ENCODE data around the gene TMEM229B. TPM values are rescaled to one million over a fixed set of nuclear protein-coding genes. Genes with fewer than 3 reads are reported as not detected.

Gene TMEM229B
- total and polyA plus RNA-seq, 2 donors (not counting 1 experiment from before 2014, with no cell fraction given) = 6.9 to 8.2 TPM

DNA sequence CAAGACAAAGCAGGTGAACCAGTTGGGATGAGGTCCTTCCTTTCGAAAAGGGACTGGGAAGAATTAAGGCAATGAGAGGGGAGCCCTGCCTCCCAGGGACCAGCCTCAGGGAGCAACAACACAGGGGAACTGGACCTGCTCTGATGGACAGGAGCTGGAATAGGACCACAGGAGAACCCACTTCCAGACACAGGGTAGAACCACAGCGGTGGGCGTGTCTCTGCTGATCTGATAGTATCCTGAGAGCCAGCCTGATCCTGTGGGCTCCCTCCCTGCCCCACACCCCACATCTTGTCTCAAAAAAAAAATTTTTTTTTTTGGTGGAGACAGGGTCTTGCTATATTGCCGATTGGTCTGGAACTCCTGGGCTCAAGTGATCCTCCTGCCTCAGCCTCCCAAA, 62.9 kb downstream of the TMEM229B start:
- CTCF ChIA-PET = interaction anchor here (0.9 to 23.4 kb wide), 7 partner anchors 13 to 278 kb away, joined by 3 to 863 read pairs (median 28); partner anchors contain the start of gene RDH12
- H3K9me3 Mint-ChIP-seq (ENCODE audit: insufficient read depth) = no peaks in the 10 kb centered on the region
- H3K4me2 ChIP-seq (replicated peaks; ENCODE audit: low read depth, low read length, poor library complexity, severe bottlenecking) = no peak overlapping the region
- peaks cover 20% of the 10 kb centered on the region for H3K27me3 Mint-ChIP-seq
- H3K4me3 ChIP-seq (ENCODE audit: control extremely low read depth in 1 of 5, extremely low read depth in 1 of 5, insufficient read depth in 1 of 5, low read depth in 2 of 5, low read length in 4 of 5) = no peak overlapping the region
- H4K20me1 ChIP-seq (ENCODE audit: control insufficient read depth, insufficient read depth, low read length, poor library complexity, severe bottlenecking) = no peaks in the 10 kb centered on the region
- no peak overlapping the region for H3K4me3 Mint-ChIP-seq
- H3K27ac ChIP-seq (ENCODE audit: low read length in 2 of 2) = no peak overlapping the region
- intact Hi-C loops (cut with micrococcal nuclease) = loop anchor here (2.0 kb wide), 1 partner anchor 101 kb away; no protein-coding TSS in a partner anchor
- H3K4me1 ChIP-seq (ENCODE audit: control insufficient read depth in 2 of 2, insufficient read depth in 2 of 2, low read length in 2 of 2) = peaks cover 0 to 4% of the 10 kb centered on the region in 2 donors
- TF ChIP-seq, protein P1, sequence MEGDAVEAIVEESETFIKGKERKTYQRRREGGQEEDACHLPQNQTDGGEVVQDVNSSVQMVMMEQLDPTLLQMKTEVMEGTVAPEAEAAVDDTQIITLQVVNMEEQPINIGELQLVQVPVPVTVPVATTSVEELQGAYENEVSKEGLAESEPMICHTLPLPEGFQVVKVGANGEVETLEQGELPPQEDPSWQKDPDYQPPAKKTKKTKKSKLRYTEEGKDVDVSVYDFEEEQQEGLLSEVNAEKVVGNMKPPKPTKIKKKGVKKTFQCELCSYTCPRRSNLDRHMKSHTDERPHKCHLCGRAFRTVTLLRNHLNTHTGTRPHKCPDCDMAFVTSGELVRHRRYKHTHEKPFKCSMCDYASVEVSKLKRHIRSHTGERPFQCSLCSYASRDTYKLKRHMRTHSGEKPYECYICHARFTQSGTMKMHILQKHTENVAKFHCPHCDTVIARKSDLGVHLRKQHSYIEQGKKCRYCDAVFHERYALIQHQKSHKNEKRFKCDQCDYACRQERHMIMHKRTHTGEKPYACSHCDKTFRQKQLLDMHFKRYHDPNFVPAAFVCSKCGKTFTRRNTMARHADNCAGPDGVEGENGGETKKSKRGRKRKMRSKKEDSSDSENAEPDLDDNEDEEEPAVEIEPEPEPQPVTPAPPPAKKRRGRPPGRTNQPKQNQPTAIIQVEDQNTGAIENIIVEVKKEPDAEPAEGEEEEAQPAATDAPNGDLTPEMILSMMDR (IDR thresholded peaks at IDR 0.05) = no peak
- TF ChIP-seq EZH2 (IDR thresholded peaks at IDR 0.05; ENCODE audit: borderline replicate concordance, insufficient read depth, low read depth, low read length, poor library complexity, severe bottlenecking) = no peak
- H3K27me3 ChIP-seq (replicated peaks in 1 of 4; ENCODE audit: control extremely low read depth in 1 of 4, control insufficient read depth in 3 of 4, insufficient read depth in 4 of 4, low read length in 3 of 4) = peaks cover 0 to 25% (median 1%) of the 10 kb centered on the region in 4 experiments
- no peaks in the 10 kb centered on the region for H3K36me3 ChIP-seq (replicated peaks in 1 of 2; ENCODE audit: control extremely low read depth in 1 of 2, control insufficient read depth in 1 of 2, extremely low read depth in 1 of 2, insufficient read depth in 2 of 2, low read length in 1 of 2)
- H3K79me2 ChIP-seq (ENCODE audit: control insufficient read depth, insufficient read depth, low read length) = no peaks in the 10 kb centered on the region
- no peak overlapping the region for H3K27ac Mint-ChIP-seq
- peaks cover 0 to 2% (median 0%) of the 10 kb centered on the region in 3 donors for H3K9me3 ChIP-seq (ENCODE audit: control extremely low read depth in 1 of 3, control insufficient read depth in 2 of 3, insufficient read depth in 1 of 3, low read length in 2 of 3)
- H3K9ac ChIP-seq (ENCODE audit: low read length) = no peak overlapping the region
- WGBS (ENCODE audit: insufficient coverage) = 89% methylated on average over 4 of the region's 4 CpGs
- DNase-seq (no peak), ATAC-seq (ENCODE audit: low read depth) (no peak)
- POLR2A ChIA-PET = no interaction called here
- no peak overlapping the region for H2AFZ ChIP-seq (ENCODE audit: insufficient read depth, low read depth, low read length, poor library complexity, severe bottlenecking)
- H3K4me1 Mint-ChIP-seq = peaks cover 3% of the 10 kb centered on the region

DNA sequence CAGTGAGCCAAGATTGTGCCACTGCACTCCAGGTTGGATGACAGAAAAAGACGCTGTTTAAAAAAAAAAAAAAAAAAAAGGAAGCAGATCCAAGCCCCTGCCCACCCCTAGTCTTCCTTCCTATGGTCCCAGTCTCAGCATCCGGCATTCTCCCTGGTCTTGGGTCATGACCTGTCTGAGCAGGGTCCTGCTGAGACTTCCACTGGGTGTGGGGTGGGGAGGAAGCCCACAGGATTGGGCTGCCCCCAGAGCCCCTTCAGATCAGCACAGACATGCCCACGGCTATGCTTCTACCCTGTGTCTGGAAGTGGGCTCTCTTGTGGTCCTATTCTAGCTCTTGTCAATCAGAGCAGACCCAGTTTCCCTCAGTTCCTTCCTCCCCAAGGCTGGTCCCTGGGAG, 64.0 kb downstream of the TMEM229B start:
- Histone ChIP-seq H3K4me2 (replicated peaks; ENCODE audit: low read depth, low read length, poor library complexity, severe bottlenecking) (no peak overlapping the region), H2AFZ (ENCODE audit: insufficient read depth, low read depth, low read length, poor library complexity, severe bottlenecking) (no peak overlapping the region), H3K9ac (ENCODE audit: low read length) (no peak overlapping the region), H3K27me3 (replicated peaks in 1 of 4; ENCODE audit: control extremely low read depth in 1 of 4, control insufficient read depth in 3 of 4, insufficient read depth in 4 of 4, low read length in 3 of 4) (peaks cover 0 to 25% (median 1%) of the 10 kb centered on the region in 4 experiments), H3K9me3 (ENCODE audit: control extremely low read depth in 1 of 3, control insufficient read depth in 2 of 3, insufficient read depth in 1 of 3, low read length in 2 of 3) (peaks cover 0 to 2% (median 0%) of the 10 kb centered on the region in 3 donors), H3K79me2 (ENCODE audit: control insufficient read depth, insufficient read depth, low read length) (no peaks in the 10 kb centered on the region), H4K20me1 (ENCODE audit: control insufficient read depth, insufficient read depth, low read length, poor library complexity, severe bottlenecking) (no peaks in the 10 kb centered on the region), H3K4me3 (ENCODE audit: control extremely low read depth in 1 of 5, extremely low read depth in 1 of 5, insufficient read depth in 1 of 5, low read depth in 2 of 5, low read length in 4 of 5) (no peak overlapping the region), H3K36me3 (replicated peaks in 1 of 2; ENCODE audit: control extremely low read depth in 1 of 2, control insufficient read depth in 1 of 2, extremely low read depth in 1 of 2, insufficient read depth in 2 of 2, low read length in 1 of 2) (no peaks in the 10 kb centered on the region), H3K4me1 (ENCODE audit: control insufficient read depth in 2 of 2, insufficient read depth in 2 of 2, low read length in 2 of 2) (peaks cover 0 to 4% of the 10 kb centered on the region in 2 donors), H3K27ac (ENCODE audit: low read length in 2 of 2) (no peak overlapping the region)
- Mint-ChIP-seq H3K4me3 (no peak overlapping the region), H3K4me1 (peaks cover 3% of the 10 kb centered on the region), H3K27me3 (peaks cover 20% of the 10 kb centered on the region), H3K9me3 (ENCODE audit: insufficient read depth) (no peaks in the 10 kb centered on the region), H3K27ac (no peak overlapping the region)
- ATAC-seq (ENCODE audit: low read depth) (no peak), DNase-seq (no peak)
- ChIA-PET POLR2A (no interaction called here), CTCF (interaction anchor here (0.6 to 23.4 kb wide), 8 partner anchors 23 to 598 kb away, joined by 3 to 863 read pairs (median 4); partner anchors contain the start of gene RDH12)
- intact Hi-C loops (cut with micrococcal nuclease) = no loop called here
- TF ChIP-seq EZH2 (IDR thresholded peaks at IDR 0.05; ENCODE audit: borderline replicate concordance, insufficient read depth, low read depth, low read length, poor library complexity, severe bottlenecking) = no peak
- WGBS (ENCODE audit: insufficient coverage) = no CpG with 5 or more reads among the region's 3 CpGs
